Measurements from ENCODE around the gene TBC1D21.

- TF ChIP-seq SUZ12 (IDR thresholded peaks at IDR 0.05), result no peak
- no peak for TF ChIP-seq BHLHE40 (IDR thresholded peaks at IDR 0.05; ENCODE audit: borderline replicate concordance)
- no peak for TF ChIP-seq ARNT (IDR thresholded peaks at IDR 0.05)
- no peak for TF ChIP-seq CTBP1 (IDR thresholded peaks at IDR 0.05; ENCODE audit: borderline replicate concordance)
- no peak for TF ChIP-seq HDGF (IDR thresholded peaks at IDR 0.05; ENCODE audit: borderline replicate concordance)
- no peak for TF ChIP-seq ELF4 (IDR thresholded peaks at IDR 0.05)
- no peak for TF ChIP-seq NFRKB (IDR thresholded peaks at IDR 0.05)
- TF ChIP-seq L3MBTL2 (conservative IDR thresholded peaks at IDR 0.05), result no peak
- no peak for TF ChIP-seq FOXM1 (IDR thresholded peaks at IDR 0.05; ENCODE audit: borderline replicate concordance)
- TF ChIP-seq TARDBP (IDR thresholded peaks at IDR 0.05), result no peak
Measured at GRCh38 chr15:73905225-73905827, 32.0 kb downstream of the TBC1D21 start.

Data from HEK293T (cell line).